ENCODE data around the gene RAB8B.

Gene RAB8B

GRCh38 chr15:63313825-63314224, 124.4 kb downstream of the RAB8B start:
- no peak for DNase-seq (ENCODE audit: low spot score)

- no peak for DNase-seq (ENCODE audit: low spot score)
Measured at GRCh38 chr15:63314409-63314808, 125.0 kb downstream of the RAB8B start.
